Measurements from ENCODE around the gene SLC35C1.

DNA sequence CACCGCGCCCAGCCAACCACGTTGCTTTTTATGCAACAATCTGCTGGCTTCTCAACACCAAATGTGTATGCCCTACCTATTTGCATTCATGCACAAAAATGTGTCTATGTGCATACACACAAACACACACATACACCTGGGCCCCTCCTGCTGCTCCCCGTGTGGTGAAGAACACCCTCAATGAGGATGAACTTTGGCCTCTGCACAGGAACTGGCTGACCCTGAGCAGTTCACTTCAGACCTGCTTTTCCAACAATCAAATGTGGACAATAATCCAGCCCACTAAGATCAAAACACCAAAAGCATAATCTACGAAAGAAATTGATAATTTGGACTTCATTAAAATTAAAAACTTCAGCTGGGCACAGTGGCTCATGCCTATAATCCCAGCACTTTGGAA, 25.3 kb upstream of the SLC35C1 start:
- TF ChIP-seq, protein P1, sequence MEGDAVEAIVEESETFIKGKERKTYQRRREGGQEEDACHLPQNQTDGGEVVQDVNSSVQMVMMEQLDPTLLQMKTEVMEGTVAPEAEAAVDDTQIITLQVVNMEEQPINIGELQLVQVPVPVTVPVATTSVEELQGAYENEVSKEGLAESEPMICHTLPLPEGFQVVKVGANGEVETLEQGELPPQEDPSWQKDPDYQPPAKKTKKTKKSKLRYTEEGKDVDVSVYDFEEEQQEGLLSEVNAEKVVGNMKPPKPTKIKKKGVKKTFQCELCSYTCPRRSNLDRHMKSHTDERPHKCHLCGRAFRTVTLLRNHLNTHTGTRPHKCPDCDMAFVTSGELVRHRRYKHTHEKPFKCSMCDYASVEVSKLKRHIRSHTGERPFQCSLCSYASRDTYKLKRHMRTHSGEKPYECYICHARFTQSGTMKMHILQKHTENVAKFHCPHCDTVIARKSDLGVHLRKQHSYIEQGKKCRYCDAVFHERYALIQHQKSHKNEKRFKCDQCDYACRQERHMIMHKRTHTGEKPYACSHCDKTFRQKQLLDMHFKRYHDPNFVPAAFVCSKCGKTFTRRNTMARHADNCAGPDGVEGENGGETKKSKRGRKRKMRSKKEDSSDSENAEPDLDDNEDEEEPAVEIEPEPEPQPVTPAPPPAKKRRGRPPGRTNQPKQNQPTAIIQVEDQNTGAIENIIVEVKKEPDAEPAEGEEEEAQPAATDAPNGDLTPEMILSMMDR (IDR thresholded peaks at IDR 0.05), result no peak
- TF ChIP-seq ZFX (IDR thresholded peaks at IDR 0.05; ENCODE audit: borderline replicate concordance), result no peak

Measured in 22Rv1 (cell line).